ENCODE data around the gene TMCO4.
"Not testable (repeated sequence)": the region's sequence is repeated elsewhere in the genome, so short reads cannot be mapped to it uniquely, and the experiment has no call there.

Gene TMCO4

DNA sequence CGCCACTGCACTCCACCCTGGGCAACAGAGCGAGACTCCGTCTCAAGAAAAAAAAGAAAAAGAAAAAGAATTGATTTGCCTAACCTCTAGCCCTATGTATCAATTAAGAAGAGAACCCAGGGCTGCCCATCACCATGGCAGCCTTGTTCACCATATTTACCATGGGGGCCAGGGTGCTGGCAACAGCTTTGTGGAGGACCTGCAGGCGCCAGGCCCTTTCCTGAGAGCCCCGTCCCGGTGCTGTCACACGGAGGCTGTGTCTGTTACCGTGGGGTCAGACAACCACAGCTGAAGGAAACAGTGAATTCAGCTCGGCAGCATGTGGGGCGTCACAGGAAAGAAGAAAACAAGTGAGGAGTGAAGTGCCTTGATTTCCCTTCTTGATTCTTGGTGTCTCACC, 162.1 kb downstream of the TMCO4 start:
- DNase-seq (ENCODE audit: low spot score) = no peak

DNA sequence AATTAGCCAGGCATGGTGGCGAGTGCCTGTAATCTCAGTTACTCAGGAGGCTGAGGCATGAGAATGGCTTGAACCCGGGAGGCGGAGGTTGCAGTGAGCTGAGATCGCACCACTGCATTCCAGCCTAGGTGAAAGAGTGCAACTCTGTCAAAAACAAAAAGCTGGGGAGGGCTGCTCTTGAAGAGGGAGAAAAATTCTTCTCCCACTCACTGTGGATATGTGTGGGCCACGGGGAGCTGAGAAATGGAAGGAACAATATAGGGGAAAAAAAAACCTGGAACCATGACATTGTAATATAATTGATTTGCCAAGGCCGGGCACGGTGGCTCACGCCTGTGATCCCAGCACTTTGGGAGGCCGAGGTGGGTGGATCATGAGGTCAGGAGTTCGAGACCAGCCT, 163.0 kb downstream of the TMCO4 start:
- DNase-seq (ENCODE audit: low spot score) = not testable (repeated sequence)

DNA sequence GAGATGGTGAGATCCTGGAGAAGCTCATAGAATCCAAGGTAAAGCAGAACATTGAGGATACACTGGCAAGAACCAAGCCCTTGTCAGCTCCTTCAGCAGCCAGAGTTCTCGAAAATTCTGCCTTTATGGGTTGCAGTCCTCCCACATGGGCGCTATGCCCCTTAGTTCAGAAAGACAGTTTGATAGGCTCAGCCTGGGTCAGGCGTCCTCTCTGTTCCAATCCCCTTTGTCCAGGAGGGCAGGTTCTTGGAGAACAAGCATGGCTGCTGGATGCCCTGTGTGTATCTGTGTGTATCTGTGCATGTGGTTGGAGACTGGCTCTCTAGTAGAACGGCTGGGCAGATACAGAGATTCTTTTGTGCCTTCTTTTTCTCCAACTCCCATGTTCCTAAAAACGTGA, 163.7 kb downstream of the TMCO4 start:
- DNase-seq (ENCODE audit: low spot score) = no peak

DNA sequence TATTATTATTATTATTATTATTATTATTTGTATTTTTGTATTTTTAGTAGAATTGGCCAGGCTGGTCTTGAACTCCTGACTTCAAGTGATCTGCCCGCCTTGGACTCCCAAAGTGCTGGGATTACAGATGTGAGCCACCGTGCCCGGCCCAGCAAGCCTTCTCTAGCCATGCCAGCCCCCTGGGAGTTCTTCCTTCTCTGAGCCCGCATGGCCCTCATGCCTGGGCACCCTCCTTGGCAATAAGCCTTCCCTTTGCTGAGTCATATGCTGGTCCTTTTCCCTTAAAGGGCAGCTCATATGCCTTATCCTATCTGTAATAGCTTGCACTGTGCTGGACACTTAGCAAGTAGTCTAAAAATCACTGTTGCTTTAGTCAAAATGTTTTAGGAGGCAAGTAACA, 164.1 kb downstream of the TMCO4 start:
- no peak for DNase-seq (ENCODE audit: low spot score)

DNA sequence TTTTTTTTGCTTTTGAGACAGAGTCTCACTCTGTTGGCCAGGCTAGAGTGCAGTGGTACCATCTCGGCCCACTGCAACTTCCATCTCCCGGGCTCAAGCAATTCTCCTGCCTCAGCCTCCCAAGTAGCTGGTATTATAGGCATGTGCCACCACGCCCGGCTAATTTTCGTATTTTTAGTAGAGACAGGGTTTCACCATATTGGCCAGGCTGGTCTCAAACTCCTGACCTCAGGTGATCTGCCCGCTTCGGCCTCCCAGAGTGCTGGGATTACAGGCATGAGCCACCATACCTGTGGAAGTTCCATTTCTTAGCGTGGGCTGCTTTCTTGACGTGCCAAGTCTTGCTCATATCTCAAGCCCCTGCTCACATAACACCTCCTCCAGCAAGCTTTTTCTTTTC, 164.7 kb downstream of the TMCO4 start:
- not testable (repeated sequence) for DNase-seq (ENCODE audit: low spot score)

DNA sequence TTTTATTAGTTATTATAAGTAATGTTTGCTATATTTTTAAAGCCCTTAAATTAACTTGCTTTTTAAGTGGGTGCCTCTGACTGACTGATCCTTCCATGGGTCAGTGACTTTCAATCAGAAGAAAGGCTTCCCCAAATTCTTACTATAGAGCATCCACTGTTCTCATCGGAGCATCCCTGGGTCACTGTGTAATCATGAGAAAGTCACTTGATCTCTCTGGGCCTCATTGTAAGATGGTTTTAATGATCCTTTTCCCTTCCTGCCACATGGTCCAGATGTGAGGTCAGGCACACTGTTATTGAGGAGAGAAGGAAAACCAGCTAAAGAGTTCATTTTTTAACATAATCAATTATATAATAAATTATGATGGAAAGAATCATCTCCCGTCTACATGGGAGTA, 166.6 kb downstream of the TMCO4 start:
- no peak for DNase-seq (ENCODE audit: low spot score)

Measured in COLO829 (cell line).